Activated CD8-positive, alpha-beta memory T cell treated with anti-CD3 and anti-CD28 coated beads for 36 hours (primary cell): Measurements from ENCODE around the gene TMEM170A. TPM values are rescaled to one million over a fixed set of nuclear protein-coding genes. Genes with fewer than 3 reads are reported as not detected.

Source experiments
- CTCF ChIA-PET: fragments of 350-600 bp; sonication (Branson Sonifier 250); formaldehyde crosslinking; loops from one replicate; lab custom pipeline; 2021; ENCODE audit warnings: antibody characterized with exemption; lab: Charles Lee
- POLR2A ChIA-PET: fragments of 350-600 bp; sonication (Branson Sonifier 250); formaldehyde crosslinking; loops from one replicate; lab custom pipeline; 2021; ENCODE audit warnings: antibody characterized with exemption; lab: Charles Lee
- total RNA-seq, 2 experiments: library from RNA; stranded (reverse); gene quantifications; one replicate each; pipeline ENCODE4 v1.2.3, GENCODE V29; 2021

Gene TMEM170A
- total RNA-seq, 2 experiments from 2014 or later: 38.0 to 42.7 TPM

- CTCF ChIA-PET: interaction anchor here (1.1 kb wide), 1 partner anchor 222 kb away, joined by 4 read pairs; no protein-coding TSS in a partner anchor
- POLR2A ChIA-PET: no interaction called here
These were observed 43.3 kb downstream of the TMEM170A start for GRCh38 chr16:75420987-75421819.

- ChIA-PET CTCF (no interaction called here), POLR2A (no interaction called here)
These were observed 47.5 kb downstream of the TMEM170A start for GRCh38 chr16:75416904-75417565.

GRCh38 chr16:75415169-75415905 is 49.2 kb downstream of the TMEM170A start:
- POLR2A ChIA-PET: no interaction called here
- CTCF ChIA-PET: no interaction called here

- CTCF ChIA-PET: no interaction called here
- POLR2A ChIA-PET: no interaction called here
These were observed 50.5 kb downstream of the TMEM170A start for GRCh38 chr16:75413951-75414350.

- ChIA-PET CTCF (interaction anchor here (1.8 kb wide), 1 partner anchor 208 kb away, joined by 4 read pairs; no protein-coding TSS in a partner anchor), POLR2A (no interaction called here)
These were observed 57.5 kb downstream of the TMEM170A start for GRCh38 chr16:75406943-75407342.

GRCh38 chr16:75402821-75403475 is 61.5 kb downstream of the TMEM170A start:
- POLR2A ChIA-PET: no interaction called here
- CTCF ChIA-PET: interaction anchor here (1.3 kb wide), 1 partner anchor 13 kb away, joined by 3 read pairs; no protein-coding TSS in a partner anchor

GRCh38 chr16:75402159-75402820 is 62.2 kb downstream of the TMEM170A start:
- ChIA-PET CTCF (interaction anchor here (0.8 to 1.1 kb wide), 3 partner anchors 25 to 172 kb away, joined by 3 read pairs; no protein-coding TSS in a partner anchor), POLR2A (no interaction called here)

GRCh38 chr16:75401691-75402090 is 62.8 kb downstream of the TMEM170A start:
- POLR2A ChIA-PET: no interaction called here
- CTCF ChIA-PET: interaction anchor here (0.6 to 1.1 kb wide), 5 partner anchors 26 to 202 kb away, joined by 3 read pairs; no protein-coding TSS in a partner anchor

GRCh38 chr16:75398333-75398732 is 66.2 kb downstream of the TMEM170A start:
- ChIA-PET CTCF (interaction anchor here (1.0 kb wide), 1 partner anchor 165 kb away, joined by 3 read pairs; no protein-coding TSS in a partner anchor), POLR2A (no interaction called here)

GRCh38 chr16:75394941-75395340 is 69.5 kb downstream of the TMEM170A start:
- CTCF ChIA-PET: interaction anchor here (0.9 kb wide), 1 partner anchor 161 kb away, joined by 3 read pairs; no protein-coding TSS in a partner anchor
- POLR2A ChIA-PET: no interaction called here

Other genes starting within 250 kb of the TMEM170A start
- not detected for gene CTRB1, start 245.7 kb downstream of the TMEM170A start, total RNA-seq
- 1 to 10 TPM in 1 of 2 experiments, under 1 TPM in 1; 0.84 to 2.7 TPM for gene BCAR1, start 213.1 kb downstream of the TMEM170A start, total RNA-seq
- 10 to 100 TPM; 34.2 to 38.5 TPM for gene CFDP1, start 31.2 kb downstream of the TMEM170A start, total RNA-seq
- under 1 TPM; 0.04 to 0.06 TPM for gene CHST6, start 30.8 kb upstream of the TMEM170A start, total RNA-seq
- under 1 TPM; 0.27 to 0.44 TPM for gene CHST5, start 71.4 kb upstream of the TMEM170A start, total RNA-seq
- 1 to 10 TPM; 6.0 to 6.4 TPM for gene TMEM231, start 91.6 kb upstream of the TMEM170A start, total RNA-seq
- gene GABARAPL2, start 101.7 kb upstream of the TMEM170A start, total RNA-seq: 10 to 100 TPM; 69.9 to 71.8 TPM
- gene ADAT1, start 158.6 kb upstream of the TMEM170A start, total RNA-seq: 10 to 100 TPM; 53.5 to 57.2 TPM
- 100 to 1,000 TPM; 321 to 325 TPM for gene KARS1, start 183.0 kb upstream of the TMEM170A start, total RNA-seq
- 10 to 100 TPM; 78.2 to 84.4 TPM for gene TERF2IP, start 183.1 kb upstream of the TMEM170A start, total RNA-seq
- not detected for gene CPHXL2, start 212.3 kb upstream of the TMEM170A start, total RNA-seq
- not detected for gene DUXB, start 236.8 kb upstream of the TMEM170A start, total RNA-seq